Measurements from ENCODE around the gene GNAI1.
A peak's percentile ranks its signal among the peaks of the same experiment; 100 is the strongest.

The GNAI1 gene

GRCh38 chr7:80215734-80216133 is 81.1 kb downstream of the GNAI1 start:
- no peak for DNase-seq (ENCODE audit: low read depth)

- DNase-seq (ENCODE audit: low read depth) = no peak
Measured at GRCh38 chr7:80216996-80217842, 82.6 kb downstream of the GNAI1 start.

GRCh38 chr7:80218723-80219122 is 84.1 kb downstream of the GNAI1 start:
- DNase-seq (ENCODE audit: low read depth) = peak; percentile 71

GRCh38 chr7:80220022-80220634 is 85.5 kb downstream of the GNAI1 start:
- DNase-seq (ENCODE audit: low read depth) = no peak

DNA sequence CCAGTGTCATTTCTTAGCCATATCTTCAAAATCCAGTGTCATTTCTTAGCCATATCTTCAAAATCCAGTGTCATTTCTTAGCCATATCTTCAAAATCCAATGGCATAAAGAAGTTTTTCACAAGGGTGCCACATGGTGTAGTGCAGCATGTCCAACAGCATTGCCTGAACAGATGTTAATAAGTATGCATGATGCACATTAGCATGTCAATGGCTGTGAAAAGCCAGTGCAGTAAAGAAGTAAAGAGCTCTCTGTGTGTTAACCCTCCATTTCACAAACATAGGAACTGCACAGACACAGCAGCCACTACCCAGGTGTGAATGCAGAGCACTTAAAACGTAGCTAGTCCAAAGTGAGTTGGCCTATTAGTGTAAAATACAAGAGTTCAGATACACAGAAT is 89.8 kb downstream of the GNAI1 start:
- no peak for DNase-seq (ENCODE audit: low read depth)

- no peak for DNase-seq (ENCODE audit: low read depth)
Measured at GRCh38 chr7:80225361-80225760, 90.7 kb downstream of the GNAI1 start.

DNA sequence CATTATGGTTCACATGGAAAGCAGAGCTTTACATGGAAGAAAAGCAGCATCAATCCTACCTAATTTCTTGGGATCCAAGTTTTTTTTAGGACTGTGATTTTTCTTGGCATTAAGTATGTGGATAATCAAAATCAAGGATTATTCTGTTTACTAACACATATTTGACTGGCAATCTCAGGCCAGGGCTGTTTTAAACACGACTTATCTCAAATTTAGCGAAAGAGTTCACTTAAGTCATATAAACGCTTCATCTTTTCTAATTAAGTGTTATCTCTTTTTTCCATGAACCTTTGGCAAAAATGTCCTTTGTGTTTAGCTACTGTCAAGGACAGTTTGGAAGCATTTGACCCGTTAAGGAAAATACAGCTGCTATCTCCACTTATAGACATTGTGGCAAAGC is 92.0 kb downstream of the GNAI1 start:
- no peak for DNase-seq (ENCODE audit: low read depth)

GRCh38 chr7:80230327-80230726 is 95.7 kb downstream of the GNAI1 start:
- DNase-seq (ENCODE audit: low read depth) = no peak

DNA sequence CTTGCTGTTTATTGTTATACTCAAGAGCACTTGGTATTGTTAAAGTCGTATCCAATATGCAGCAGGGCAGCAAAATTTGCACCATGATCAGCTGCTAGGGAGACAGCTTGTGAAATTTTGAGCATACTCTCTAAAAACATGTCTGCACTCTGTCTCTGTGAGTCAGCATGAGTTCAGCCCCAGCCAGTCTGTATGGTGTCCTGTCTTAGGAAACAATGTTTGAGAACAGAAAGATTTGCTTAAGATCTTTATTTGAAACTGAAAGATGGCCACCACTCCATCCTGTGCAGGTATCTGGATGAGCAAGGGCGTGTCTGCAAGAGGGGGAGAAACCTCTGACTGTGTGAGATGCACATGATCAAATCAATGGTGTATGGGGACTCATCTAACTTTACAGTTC is 97.1 kb downstream of the GNAI1 start:
- DNase-seq (ENCODE audit: low read depth) = no peak

DNA sequence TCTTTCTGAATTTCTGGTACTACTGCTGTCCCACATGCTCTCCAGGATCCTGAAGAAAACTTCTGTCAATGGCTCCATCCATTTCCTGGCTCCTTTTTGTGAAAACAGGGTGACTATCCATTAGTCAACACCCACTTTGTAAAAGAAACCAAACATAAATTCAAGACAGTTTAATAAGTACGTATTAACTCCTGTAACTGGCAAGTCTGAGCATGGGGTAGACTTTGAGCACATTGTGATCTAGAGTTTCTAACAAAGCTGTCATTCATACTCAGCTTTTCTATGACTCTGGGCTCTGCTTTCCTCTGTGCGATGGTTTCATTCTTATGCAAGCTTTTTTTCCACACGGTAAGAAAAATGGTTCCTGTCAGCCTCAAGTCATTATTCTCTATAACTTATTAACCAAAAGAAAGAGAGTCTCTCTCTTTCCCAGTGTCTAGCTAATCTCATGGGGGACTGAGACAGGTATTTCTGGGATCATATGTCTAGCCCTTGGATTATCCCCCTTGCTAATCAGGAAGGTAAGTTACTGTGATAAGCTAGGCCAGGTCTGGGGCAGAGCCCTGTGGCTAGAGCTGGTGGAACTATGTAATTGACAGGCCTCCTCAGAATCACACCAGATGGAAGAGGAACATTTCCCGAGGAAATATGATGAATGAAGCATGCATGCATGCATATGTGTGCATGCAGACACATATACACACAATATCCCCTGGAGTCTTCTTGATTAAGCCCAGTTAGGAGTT is 98.5 kb downstream of the GNAI1 start:
- DNase-seq (ENCODE audit: low read depth) = no peak

- DNase-seq (ENCODE audit: low read depth) = no peak
Measured at GRCh38 chr7:80235334-80235733, 100.7 kb downstream of the GNAI1 start.

DNA sequence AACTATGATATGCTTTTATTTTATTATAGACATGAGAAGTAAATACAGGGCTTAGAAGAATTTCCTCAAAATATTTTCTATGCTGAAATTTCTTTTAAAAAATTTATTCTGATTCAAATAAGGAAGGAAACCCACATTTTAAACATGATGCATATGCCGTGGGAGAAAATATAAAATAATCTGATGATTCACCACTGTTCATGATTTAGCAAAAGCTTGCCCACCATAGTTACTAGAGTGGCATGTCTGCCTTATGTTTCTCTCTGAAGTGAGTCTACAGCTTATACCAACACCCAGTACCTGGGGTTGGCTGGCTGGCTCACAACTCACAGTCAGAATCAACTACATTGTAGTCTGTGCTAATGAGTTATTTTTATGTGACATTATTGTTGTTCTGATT is 102.0 kb downstream of the GNAI1 start:
- no peak for DNase-seq (ENCODE audit: low read depth)

DNA sequence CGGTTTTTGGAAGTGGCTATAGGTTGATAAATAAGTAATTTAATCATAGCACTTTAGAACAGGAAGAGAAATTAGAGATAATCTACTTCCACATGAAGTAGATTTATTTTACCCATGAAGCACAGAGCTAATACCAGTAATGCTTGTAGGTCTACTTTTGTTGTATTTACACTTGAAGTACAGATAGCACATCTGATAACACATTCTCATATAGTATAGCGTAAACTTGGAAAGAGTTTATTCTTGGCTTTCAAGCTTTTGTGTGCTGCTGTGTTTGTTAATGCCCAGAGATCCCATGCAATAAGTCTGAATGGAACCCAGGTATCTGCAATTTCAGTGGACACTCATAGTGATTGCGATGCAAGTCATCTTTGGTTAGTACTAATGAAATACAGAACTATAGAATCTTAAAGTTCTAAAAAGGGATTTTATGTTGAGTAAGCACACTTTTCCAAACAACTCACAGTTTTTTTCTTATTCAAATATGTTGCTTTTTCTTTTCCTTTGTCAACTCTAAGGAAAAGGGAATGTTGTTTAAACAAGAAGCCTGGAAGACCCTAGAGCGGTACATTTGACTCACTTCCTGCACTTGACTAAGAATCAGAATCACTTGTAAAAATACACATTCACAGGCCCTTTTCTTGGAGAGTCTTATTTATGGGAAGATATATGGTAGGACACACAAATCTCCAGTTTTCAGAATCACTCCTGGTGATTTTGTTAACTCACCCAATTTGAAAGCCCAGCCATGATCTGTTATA is 105.8 kb downstream of the GNAI1 start:
- no peak for DNase-seq (ENCODE audit: low read depth)

GRCh38 chr7:80241671-80242070 is 107.0 kb downstream of the GNAI1 start:
- DNase-seq (ENCODE audit: low read depth) = no peak

- DNase-seq (ENCODE audit: low read depth) = no peak
Measured at GRCh38 chr7:80243425-80243824, 108.8 kb downstream of the GNAI1 start.

DNA sequence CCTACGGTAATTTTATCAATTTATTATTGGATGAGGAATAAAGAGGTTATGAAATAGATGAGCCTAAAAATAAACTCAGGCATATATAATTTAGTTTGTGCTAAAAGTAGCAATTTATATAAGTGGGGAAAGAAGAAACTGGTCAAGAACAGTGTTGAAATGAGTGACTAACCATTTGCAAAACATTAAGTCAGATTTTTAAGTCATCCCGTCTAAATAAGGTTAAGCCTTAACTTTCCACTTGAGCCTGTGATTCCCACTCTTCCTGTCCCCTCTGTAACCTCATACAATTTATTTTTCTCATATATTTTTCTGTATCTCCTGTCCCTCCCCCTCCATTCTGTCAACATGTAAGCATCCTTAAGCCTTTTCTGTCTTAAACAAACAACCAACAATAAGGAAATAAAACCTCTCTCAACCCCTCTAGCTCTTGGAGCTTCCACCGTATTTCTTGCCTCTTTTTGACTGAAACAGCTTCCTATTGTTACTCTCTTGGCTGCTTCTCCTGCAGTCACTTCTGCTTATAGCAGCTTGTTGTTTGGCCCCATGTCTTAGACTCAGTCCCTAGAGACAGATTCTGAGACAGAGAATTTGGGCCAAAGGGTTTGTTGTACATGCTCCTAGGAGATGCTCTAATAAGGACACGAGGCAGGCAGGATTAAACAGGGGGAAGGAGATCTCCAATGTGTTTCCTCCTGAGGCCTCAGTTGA is 109.7 kb downstream of the GNAI1 start:
- peak; percentile 22 for DNase-seq (ENCODE audit: low read depth)

GRCh38 chr7:80247144-80247543 is 112.5 kb downstream of the GNAI1 start:
- no peak for DNase-seq (ENCODE audit: low read depth)

DNA sequence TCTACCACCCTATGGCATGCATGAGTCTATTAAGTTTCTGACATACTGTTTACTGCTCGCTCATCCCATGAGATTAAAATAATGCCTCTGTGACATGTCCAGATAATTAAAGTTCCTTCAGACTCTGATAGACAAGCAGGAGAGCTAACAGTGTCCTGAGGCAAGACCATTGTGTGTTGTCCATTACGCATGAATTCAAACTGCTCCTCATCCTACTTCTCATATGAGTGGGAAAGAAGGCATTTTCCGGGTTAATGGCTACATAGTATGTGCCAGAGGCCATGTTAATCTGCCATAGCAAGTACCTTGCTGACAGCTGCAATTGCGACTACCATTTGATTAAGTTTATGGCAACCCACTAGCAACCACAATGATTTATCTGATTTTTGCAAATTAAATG is 113.3 kb downstream of the GNAI1 start:
- no peak for DNase-seq (ENCODE audit: low read depth)

GRCh38 chr7:80249184-80249583 is 114.6 kb downstream of the GNAI1 start:
- no peak for DNase-seq (ENCODE audit: low read depth)

GRCh38 chr7:80249619-80250295 is 115.1 kb downstream of the GNAI1 start:
- no peak for DNase-seq (ENCODE audit: low read depth)

DNA sequence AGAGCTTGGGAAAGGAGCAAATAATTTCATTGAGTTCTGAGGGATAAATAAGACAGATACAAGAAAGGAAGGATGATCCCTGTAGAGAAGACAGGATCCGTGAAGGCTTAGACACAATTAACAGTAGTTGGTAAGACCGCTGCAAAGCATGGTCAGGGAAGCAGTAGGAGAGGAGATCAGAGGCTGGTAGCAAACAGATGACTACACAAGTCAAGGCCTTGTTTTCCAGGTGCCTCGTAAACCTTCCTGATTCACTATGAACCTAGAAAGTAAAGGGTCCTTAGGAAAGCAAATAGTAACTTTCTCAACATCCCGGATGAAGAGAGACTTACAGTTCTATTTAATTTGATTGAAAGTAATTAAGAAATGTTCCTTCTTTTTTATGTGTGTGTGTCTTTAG is 118.6 kb downstream of the GNAI1 start:
- DNase-seq (ENCODE audit: low read depth) = no peak
